Caco-2 (cell line): ENCODE data around the gene G6PC3. TPM values are rescaled to one million over a fixed set of nuclear protein-coding genes. Genes with fewer than 3 reads are reported as not detected.

Experiments
- BruUV-seq: library from RNA; stranded (reverse); fragments of 400-500 nt; replicated peaks from 2 replicates; lab custom pipeline; 2021; lab: Mats Ljungman, UMichigan
- CTCF ChIA-PET: fragments of 300-600 bp; sonication (Branson Sonifier 250); formaldehyde crosslinking; loops from one replicate; lab custom pipeline; 2022; ENCODE audit warnings: antibody characterized with exemption; lab: Charles Lee
- POLR2A ChIA-PET: fragments of 300-600 bp; sonication (Branson Sonifier 250); formaldehyde crosslinking; loops from one replicate; lab custom pipeline; 2022; ENCODE audit warnings: antibody characterized with exemption; lab: Charles Lee
- DNase-seq, 2 experiments: peaks; one replicate each; pipeline versions ENCODE4 v3.0.0 to v3.0.0-alpha.2; 2020 to 2022
- H3K27me3 ChIP-seq: replicated peaks from 2 replicates; pipeline ENCODE4 v1.6.0; 2011; ENCODE audit warnings: low read length; ENCODE audit not compliant: control insufficient read depth, insufficient read depth
- H3K36me3 ChIP-seq: 2 replicates; pipeline ENCODE4 v1.5.1; 2011; ENCODE audit warnings: low read length; ENCODE audit not compliant: control insufficient read depth, insufficient read depth
- H3K4me1 ChIP-seq: fragments of 250-450 bp; sonication (Bioruptor Pico); 2 replicates; pipeline ENCODE4 v1.5.1; 2020; ENCODE audit warnings: mild to moderate bottlenecking
- H3K4me3 ChIP-seq: 2 replicates; pipeline ENCODE4 v1.5.1; 2011; ENCODE audit warnings: low read depth, mild to moderate bottlenecking, control low read depth, low read length
- H3K9me3 ChIP-seq: fragments of 250-450 bp; sonication (Bioruptor Pico); 2 replicates; pipeline ENCODE4 v1.5.1; 2020; ENCODE audit warnings: mild to moderate bottlenecking, moderate library complexity
- H3K27ac Mint-ChIP-seq: one replicate; pipeline ENCODE4 v1.8.0; 2022; ENCODE audit warnings: mixed read lengths; ENCODE audit not compliant: unreplicated experiment
- H3K27me3 Mint-ChIP-seq: one replicate; pipeline ENCODE4 v1.8.0; 2022; ENCODE audit warnings: mixed read lengths; ENCODE audit not compliant: insufficient read depth, unreplicated experiment
- H3K36me3 Mint-ChIP-seq: one replicate; pipeline ENCODE4 v1.8.0; 2022; ENCODE audit warnings: mild to moderate bottlenecking, mixed read lengths; ENCODE audit not compliant: insufficient read depth, unreplicated experiment
- H3K4me1 Mint-ChIP-seq: one replicate; pipeline ENCODE4 v1.8.0; 2022; ENCODE audit warnings: low read depth, mixed read lengths; ENCODE audit not compliant: unreplicated experiment
- H3K4me3 Mint-ChIP-seq: one replicate; pipeline ENCODE4 v1.8.0; 2022; ENCODE audit warnings: mild to moderate bottlenecking, moderate library complexity, mixed read lengths; ENCODE audit not compliant: unreplicated experiment
- H3K9me3 Mint-ChIP-seq: one replicate; pipeline ENCODE4 v1.8.0; 2022; ENCODE audit warnings: mixed read lengths; ENCODE audit not compliant: unreplicated experiment
- CTCF ChIP-seq, 2 experiments: fragments of 200-600 bp in 1 of 2; IDR thresholded peaks; 1 replicate in 1 of 2; 2 replicates in 1 of 2; pipeline versions ENCODE4 v1.5.1 to v1.8.0; 2011 to 2022; ENCODE audit warnings: antibody characterized with exemption in 1 of 2, control low read depth in 1 of 2, inconsistent platforms in 1 of 2, low read depth in 1 of 2, low read length in 1 of 2, mild to moderate bottlenecking in 1 of 2, moderate library complexity in 1 of 2; ENCODE audit not compliant: insufficient read depth in 1 of 2, severe bottlenecking in 1 of 2, unreplicated experiment in 1 of 2
- intact Hi-C: fragments of 100-400 bp; cut with micrococcal nuclease; formaldehyde crosslinking; loops from one replicate; pipeline ENCODE4 v1.10.0; 2022; ENCODE audit not compliant: unreplicated experiment
- total RNA-seq: library from RNA; stranded (reverse); gene quantifications from 2 replicates; pipeline ENCODE4 v1.2.3, GENCODE V29; 2022

G6PC3 gene
- total RNA-seq, 1 experiment from 2014 or later, result 60.1 TPM

DNA sequence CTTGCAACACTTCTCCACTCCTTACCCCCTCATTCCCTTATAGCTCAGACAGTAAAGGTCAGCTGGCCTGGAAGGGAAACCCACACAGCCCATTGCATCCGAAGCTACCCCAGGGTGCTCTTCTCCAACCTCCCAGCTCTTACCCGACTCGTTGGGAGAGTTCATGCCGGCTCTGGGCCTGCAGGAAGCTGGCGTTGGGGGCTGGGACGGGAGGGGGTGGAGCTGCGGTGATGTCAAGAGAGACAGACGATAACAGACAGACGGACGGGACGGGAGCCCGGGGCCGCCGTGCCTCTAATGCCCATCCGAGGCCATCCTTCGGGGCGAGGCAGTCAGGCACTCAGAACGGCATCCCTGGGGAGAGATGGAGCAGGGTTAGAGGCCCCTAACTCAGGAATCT lies 46.8 kb downstream of the G6PC3 start:
- H3K4me1 ChIP-seq, result peaks cover under 1% of the 10 kb centered on the region; the same call in 1 of the 2 replicates
- no peaks in the 10 kb centered on the region for H3K9me3 ChIP-seq
- no peaks in the 10 kb centered on the region for H3K9me3 Mint-ChIP-seq
- TF ChIP-seq CTCF (IDR thresholded peaks at IDR 0.05; ENCODE audit: insufficient read depth in 1 of 2, low read depth in 1 of 2, low read length in 1 of 2, severe bottlenecking in 1 of 2, unreplicated experiment in 1 of 2), result no peak
- peaks cover 2% of the 10 kb centered on the region for H3K4me1 Mint-ChIP-seq
- no peak overlapping the region for H3K4me3 ChIP-seq
- H3K27ac Mint-ChIP-seq, result no peak overlapping the region
- no peaks in the 10 kb centered on the region for H3K27me3 Mint-ChIP-seq
- no peaks in the 10 kb centered on the region for H3K36me3 Mint-ChIP-seq
- no TSS peak for BruUV-seq
- H3K27me3 ChIP-seq, result no peaks in the 10 kb centered on the region
- ChIA-PET CTCF (interaction anchor here (0.8 to 2.9 kb wide), 3 partner anchors 14 to 51 kb away, joined by 4 to 38 read pairs (median 17); no protein-coding TSS in a partner anchor), POLR2A (no interaction called here)
- H3K36me3 ChIP-seq, result no peaks in the 10 kb centered on the region
- no peak overlapping the region for H3K4me3 Mint-ChIP-seq
- intact Hi-C loops, result no loop called here
- no peak for DNase-seq

DNA sequence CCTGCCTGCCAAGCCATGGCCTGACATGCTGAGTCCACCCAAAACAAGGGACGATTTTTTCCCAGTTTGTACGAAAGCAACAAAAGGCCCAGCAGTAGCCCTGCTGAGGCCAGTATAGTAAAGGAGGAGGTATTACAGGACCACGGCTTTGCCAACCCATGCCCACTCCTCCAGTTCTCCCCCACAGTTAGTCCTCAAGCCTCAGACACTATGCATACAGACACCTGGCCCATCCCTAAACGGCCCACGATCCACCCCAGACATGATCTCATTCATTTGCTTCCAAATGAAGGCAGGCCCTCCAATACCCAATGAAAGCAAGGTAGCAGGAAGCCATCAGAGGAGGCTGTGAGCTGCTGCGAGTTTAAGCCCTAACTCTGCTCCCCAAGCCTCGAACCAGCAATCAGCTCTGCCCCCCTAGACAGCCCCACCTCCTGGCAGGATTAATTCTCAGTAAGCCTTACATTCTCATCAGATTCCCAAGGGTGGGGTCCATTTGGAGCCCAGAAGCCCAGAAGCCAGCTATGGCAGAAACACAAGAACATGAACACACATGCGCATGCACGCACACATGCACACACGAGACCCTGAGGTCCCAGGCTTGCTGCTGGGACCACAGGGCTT lies 48.0 kb downstream of the G6PC3 start:
- intact Hi-C loops, result no loop called here
- no peak for DNase-seq

DNA sequence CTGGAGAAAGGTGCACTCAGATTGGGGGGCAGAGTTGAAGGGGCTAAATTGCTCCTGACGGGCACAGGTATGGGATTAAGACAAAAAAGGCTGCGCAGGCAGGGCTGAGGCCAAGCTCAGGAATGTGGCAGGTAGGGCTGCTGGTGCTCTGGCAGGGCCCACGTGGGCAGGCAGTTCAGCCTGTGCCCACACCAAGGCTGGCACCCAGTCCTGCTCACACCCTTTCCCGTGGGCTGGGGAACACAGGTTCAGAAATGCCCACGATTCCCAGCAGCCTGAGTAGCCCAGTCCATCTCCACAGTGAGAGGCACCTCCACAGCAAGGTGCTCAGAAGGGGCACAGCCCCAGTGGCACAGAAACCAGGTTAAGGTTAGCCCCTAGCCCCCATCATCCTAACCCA lies 48.5 kb downstream of the G6PC3 start:
- DNase-seq, result no peak
- BruUV-seq, result no TSS peak
- peaks cover 7% of the 10 kb centered on the region for H3K4me1 Mint-ChIP-seq
- CTCF ChIA-PET, result interaction anchor here (0.6 to 1.4 kb wide), 3 partner anchors 16 to 49 kb away, joined by 3 to 4 read pairs (median 3); no protein-coding TSS in a partner anchor
- H3K27me3 ChIP-seq, result no peaks in the 10 kb centered on the region
- H3K27me3 Mint-ChIP-seq, result no peaks in the 10 kb centered on the region
- no peaks in the 10 kb centered on the region for H3K36me3 ChIP-seq
- H3K27ac Mint-ChIP-seq, result no peak overlapping the region
- no peak for TF ChIP-seq CTCF (IDR thresholded peaks at IDR 0.05; ENCODE audit: insufficient read depth in 1 of 2, low read depth in 1 of 2, low read length in 1 of 2, severe bottlenecking in 1 of 2, unreplicated experiment in 1 of 2)
- no peaks in the 10 kb centered on the region for H3K9me3 ChIP-seq
- intact Hi-C loops, result no loop called here
- no peaks in the 10 kb centered on the region for H3K36me3 Mint-ChIP-seq
- POLR2A ChIA-PET, result no interaction called here
- H3K4me3 ChIP-seq, result no peak overlapping the region
- no peaks in the 10 kb centered on the region for H3K9me3 Mint-ChIP-seq
- H3K4me1 ChIP-seq, result peaks cover 5% of the 10 kb centered on the region; the same call in 1 of the 2 replicates
- H3K4me3 Mint-ChIP-seq, result no peak overlapping the region

More for the DNA sequence above, 48.0 kb downstream of the G6PC3 start:
- Mint-ChIP-seq H3K9me3 (no peaks in the 10 kb centered on the region), H3K4me3 (no peak overlapping the region), H3K27ac (no peak overlapping the region), H3K4me1 (peaks cover 7% of the 10 kb centered on the region), H3K36me3 (no peaks in the 10 kb centered on the region), H3K27me3 (no peaks in the 10 kb centered on the region)
- no peaks in the 10 kb centered on the region for H3K36me3 ChIP-seq
- no peak overlapping the region for H3K4me3 ChIP-seq
- ChIA-PET CTCF (interaction anchor here (0.6 to 1.4 kb wide), 3 partner anchors 16 to 50 kb away, joined by 3 to 4 read pairs (median 3); no protein-coding TSS in a partner anchor), POLR2A (no interaction called here)
- no peaks in the 10 kb centered on the region for H3K9me3 ChIP-seq
- H3K4me1 ChIP-seq, result peaks cover 5% of the 10 kb centered on the region; the same call in 1 of the 2 replicates
- no peaks in the 10 kb centered on the region for H3K27me3 ChIP-seq
- no TSS peak for BruUV-seq
- TF ChIP-seq CTCF (IDR thresholded peaks at IDR 0.05; ENCODE audit: insufficient read depth in 1 of 2, low read depth in 1 of 2, low read length in 1 of 2, severe bottlenecking in 1 of 2, unreplicated experiment in 1 of 2), result no peak
